Ishikawa (cell line): Measurements from ENCODE around the gene SBF2.

Experiments
- CEBPB ChIP-seq: IDR thresholded peaks from 2 replicates; pipeline ENCODE4 v1.6.1; 2012
- CREB1 ChIP-seq: IDR thresholded peaks from 2 replicates; pipeline ENCODE4 v1.6.1; 2012; ENCODE audit warnings: low read depth
- EGR1 ChIP-seq: IDR thresholded peaks from 2 replicates; pipeline ENCODE4 v1.6.1; 2012
- EP300 ChIP-seq: IDR thresholded peaks from 2 replicates; pipeline ENCODE4 v1.6.1; 2012; ENCODE audit warnings: borderline replicate concordance
- FOXM1 ChIP-seq: IDR thresholded peaks from 2 replicates; pipeline ENCODE4 v1.6.1; 2012; ENCODE audit warnings: low read depth, borderline replicate concordance
- MAX ChIP-seq: IDR thresholded peaks from 2 replicates; pipeline ENCODE4 v1.6.1; 2012
- NFIC ChIP-seq: IDR thresholded peaks from 2 replicates; pipeline ENCODE4 v1.6.1; 2012
- RAD21 ChIP-seq: IDR thresholded peaks from 2 replicates; pipeline ENCODE4 v1.6.1; 2012; ENCODE audit warnings: low read depth
- REST ChIP-seq: IDR thresholded peaks from 2 replicates; pipeline ENCODE4 v1.6.1; 2012; ENCODE audit warnings: low read depth, mild to moderate bottlenecking
- TAF1 ChIP-seq: IDR thresholded peaks from 2 replicates; pipeline ENCODE4 v1.6.1; 2012; ENCODE audit warnings: low read depth, mild to moderate bottlenecking
- TCF12 ChIP-seq: IDR thresholded peaks from 2 replicates; pipeline ENCODE4 v1.6.1; 2012; ENCODE audit warnings: low read depth
- TEAD4 ChIP-seq: IDR thresholded peaks from 2 replicates; pipeline ENCODE4 v1.6.1; 2012
- USF1 ChIP-seq: IDR thresholded peaks from 2 replicates; pipeline ENCODE4 v1.6.1; 2012
- YY1 ChIP-seq: IDR thresholded peaks from 2 replicates; pipeline ENCODE4 v1.6.1; 2012; ENCODE audit warnings: low read depth
- ZBTB7A ChIP-seq: IDR thresholded peaks from 2 replicates; pipeline ENCODE4 v1.6.1; 2012; ENCODE audit warnings: low read depth

The SBF2 gene

GRCh38 chr11:10291801-10292638 is 2.0 kb downstream of the SBF2 start:
- no peak for TF ChIP-seq TEAD4
- TF ChIP-seq CREB1: no peak
- no peak for TF ChIP-seq FOXM1
- no peak for TF ChIP-seq TCF12
- TF ChIP-seq MAX: no peak
- TF ChIP-seq ZBTB7A: no peak
- no peak for TF ChIP-seq REST
- TF ChIP-seq YY1: no peak
- no peak for TF ChIP-seq EGR1
- TF ChIP-seq CEBPB: no peak
- no peak for TF ChIP-seq RAD21
- TF ChIP-seq EP300: no peak
- TF ChIP-seq USF1: no peak
- TF ChIP-seq TAF1: no peak
- no peak for TF ChIP-seq NFIC

- TF ChIP-seq USF1: no peak
- no peak for TF ChIP-seq TCF12
- no peak for TF ChIP-seq NFIC
- no peak for TF ChIP-seq EP300
- no peak for TF ChIP-seq ZBTB7A
- TF ChIP-seq REST: no peak
- no peak for TF ChIP-seq EGR1
- no peak for TF ChIP-seq CEBPB
- no peak for TF ChIP-seq CREB1
- TF ChIP-seq TAF1: no peak
- TF ChIP-seq FOXM1: no peak
- TF ChIP-seq TEAD4: no peak
- no peak for TF ChIP-seq MAX
- TF ChIP-seq RAD21: no peak
- TF ChIP-seq YY1: no peak
Measured at GRCh38 chr11:10289765-10290380, 4.1 kb downstream of the SBF2 start.

GRCh38 chr11:10288881-10289764 is 4.9 kb downstream of the SBF2 start:
- TF ChIP-seq YY1: no peak
- TF ChIP-seq TCF12: no peak

GRCh38 chr11:10287766-10288715 is 6.0 kb downstream of the SBF2 start:
- TF ChIP-seq EP300: no peak
- no peak for TF ChIP-seq CEBPB
- no peak for TF ChIP-seq RAD21
- no peak for TF ChIP-seq CREB1
- TF ChIP-seq NFIC: no peak
- no peak for TF ChIP-seq YY1
- TF ChIP-seq FOXM1: no peak
- TF ChIP-seq EGR1: no peak
- no peak for TF ChIP-seq TAF1
- TF ChIP-seq TEAD4: no peak
- TF ChIP-seq ZBTB7A: no peak
- no peak for TF ChIP-seq USF1
- no peak for TF ChIP-seq TCF12
